G401.6 (cell line): ENCODE results near the gene ARHGAP26.

Source experiments
- FAIRE-seq: peaks from 2 replicates; lab custom pipeline; 2012; peaks lifted over from hg19 to GRCh38; lab: Jason Lieb, UNC

The ARHGAP26 gene

GRCh38 chr5:143126174-143127019, 356.2 kb downstream of the ARHGAP26 start:
- no peak for FAIRE-seq

GRCh38 chr5:143128412-143129071, 358.4 kb downstream of the ARHGAP26 start:
- FAIRE-seq = no peak

GRCh38 chr5:143129203-143129602, 359.0 kb downstream of the ARHGAP26 start:
- FAIRE-seq = no peak

- no peak for FAIRE-seq
Observed at GRCh38 chr5:143129910-143130612, 359.9 kb downstream of the ARHGAP26 start.

- no peak for FAIRE-seq
Observed at GRCh38 chr5:143130613-143131305, 360.6 kb downstream of the ARHGAP26 start.

GRCh38 chr5:143131972-143132371, 361.8 kb downstream of the ARHGAP26 start:
- no peak for FAIRE-seq

- no peak for FAIRE-seq
Observed at GRCh38 chr5:143132739-143133138, 362.6 kb downstream of the ARHGAP26 start.

GRCh38 chr5:143133721-143134120, 363.5 kb downstream of the ARHGAP26 start:
- no peak for FAIRE-seq

GRCh38 chr5:143134269-143134668, 364.1 kb downstream of the ARHGAP26 start:
- FAIRE-seq = no peak

- FAIRE-seq = no peak
Observed at GRCh38 chr5:143134900-143135299, 364.7 kb downstream of the ARHGAP26 start.

- FAIRE-seq = no peak
Observed at GRCh38 chr5:143135832-143136551, 365.8 kb downstream of the ARHGAP26 start.

GRCh38 chr5:143138839-143139238, 368.7 kb downstream of the ARHGAP26 start:
- no peak for FAIRE-seq

- no peak for FAIRE-seq
Observed at GRCh38 chr5:143139585-143139984, 369.4 kb downstream of the ARHGAP26 start.

- no peak for FAIRE-seq
Observed at GRCh38 chr5:143140492-143141203, 370.5 kb downstream of the ARHGAP26 start.

- no peak for FAIRE-seq
Observed at GRCh38 chr5:143141652-143142051, 371.5 kb downstream of the ARHGAP26 start.

GRCh38 chr5:143142596-143143435, 372.6 kb downstream of the ARHGAP26 start:
- FAIRE-seq = no peak

- no peak for FAIRE-seq
Observed at GRCh38 chr5:143143973-143144372, 373.8 kb downstream of the ARHGAP26 start.

GRCh38 chr5:143145243-143146160, 375.3 kb downstream of the ARHGAP26 start:
- FAIRE-seq = no peak

GRCh38 chr5:143146161-143146560, 376.0 kb downstream of the ARHGAP26 start:
- no peak for FAIRE-seq
